ENCODE measurements around the gene ULK4.
"Not testable (repeated sequence)": the region's sequence is repeated elsewhere in the genome, so short reads cannot be mapped to it uniquely, and the experiment has no call there.

Gene ULK4

GRCh38 chr3:41863024-41863423 lies 98.9 kb downstream of the ULK4 start:
- DNase-seq = no peak

DNA sequence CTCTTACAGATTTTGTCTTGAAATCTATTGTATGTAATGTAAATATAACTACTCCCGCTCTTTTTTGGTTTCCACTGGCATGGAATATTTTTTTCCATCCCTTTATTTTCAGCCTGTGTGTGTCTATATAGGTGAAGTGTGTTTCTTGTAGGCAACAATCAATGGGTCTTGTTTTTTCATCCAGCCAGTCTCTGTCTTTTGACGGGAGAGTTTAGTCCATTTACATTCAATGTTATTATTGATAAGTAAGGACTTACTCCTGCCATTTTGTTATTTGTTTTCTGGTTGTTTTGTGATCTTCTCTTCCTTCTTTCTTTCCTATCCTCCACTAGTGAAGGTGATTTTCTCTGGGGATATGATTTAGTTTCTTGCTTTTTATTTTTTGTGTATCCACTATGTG lies 101.4 kb downstream of the ULK4 start:
- DNase-seq = not testable (repeated sequence)

- DNase-seq = no peak
Observed at GRCh38 chr3:41854956-41855355, 106.9 kb downstream of the ULK4 start.

GRCh38 chr3:41853540-41854196 lies 108.2 kb downstream of the ULK4 start:
- DNase-seq = no peak

DNA sequence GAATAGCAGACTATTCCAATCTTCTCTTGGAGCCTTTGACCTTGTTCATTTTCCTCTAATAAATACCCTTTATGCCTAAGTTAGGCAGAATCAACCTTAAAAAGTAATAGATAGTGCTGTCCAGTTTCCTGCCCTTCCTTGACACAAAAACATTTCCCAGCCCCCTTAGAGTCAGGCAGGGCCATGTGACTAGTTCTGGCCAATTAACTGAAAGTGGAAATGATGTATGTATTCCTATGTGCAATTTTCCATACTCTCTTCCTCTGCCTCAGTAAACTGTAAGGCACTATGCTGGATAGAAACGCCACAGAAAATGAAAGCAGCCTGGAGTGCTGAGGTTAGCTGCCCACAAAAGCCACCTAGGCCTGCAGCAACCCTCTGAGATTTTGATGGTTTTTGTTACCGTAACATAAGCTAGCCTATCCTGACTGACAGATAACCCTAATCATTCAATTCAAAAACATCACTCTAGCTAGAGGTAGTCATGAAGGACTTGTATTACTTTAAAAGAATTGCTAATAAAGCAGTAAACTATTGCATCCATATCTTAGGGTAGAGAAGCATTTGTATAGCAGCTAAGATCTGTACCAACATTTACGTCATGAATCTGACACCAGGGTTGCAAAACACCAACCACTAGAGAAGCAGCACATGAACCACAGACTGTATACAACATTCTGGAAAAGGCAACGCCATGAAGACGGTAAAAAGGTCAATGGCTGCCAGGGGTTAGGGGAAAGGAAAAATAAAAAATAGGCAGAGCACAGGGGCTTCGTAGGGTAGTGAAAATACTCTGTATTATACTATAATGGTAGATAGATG lies 112.9 kb downstream of the ULK4 start:
- DNase-seq = no peak

DNA sequence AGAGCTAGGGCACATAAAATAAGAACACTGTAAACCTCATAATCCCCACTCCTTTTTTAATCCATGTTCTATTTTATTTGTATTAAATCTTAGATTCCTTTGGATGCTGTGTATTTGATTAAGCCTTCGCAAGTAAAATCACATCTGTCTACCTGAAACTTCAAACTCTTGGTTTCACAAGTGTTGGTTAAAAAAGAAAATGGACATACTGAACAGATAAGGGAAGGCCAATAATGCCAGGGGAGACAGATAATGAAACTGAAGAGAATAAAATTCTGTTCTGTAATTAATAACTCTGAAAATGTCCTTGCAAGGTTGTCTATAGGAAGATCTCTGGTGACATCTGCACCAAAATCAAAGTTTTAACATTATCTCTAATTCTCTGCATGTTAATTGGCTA lies 114.2 kb downstream of the ULK4 start:
- no peak for DNase-seq

- DNase-seq = no peak
Observed at GRCh38 chr3:41846850-41847249, 115.1 kb downstream of the ULK4 start.

- no peak for DNase-seq
Observed at GRCh38 chr3:41845826-41846225, 116.1 kb downstream of the ULK4 start.

- not testable (repeated sequence) for DNase-seq
Observed at GRCh38 chr3:41844256-41844655, 117.6 kb downstream of the ULK4 start.

GRCh38 chr3:41840936-41841668 lies 120.8 kb downstream of the ULK4 start:
- DNase-seq = not testable (repeated sequence)

DNA sequence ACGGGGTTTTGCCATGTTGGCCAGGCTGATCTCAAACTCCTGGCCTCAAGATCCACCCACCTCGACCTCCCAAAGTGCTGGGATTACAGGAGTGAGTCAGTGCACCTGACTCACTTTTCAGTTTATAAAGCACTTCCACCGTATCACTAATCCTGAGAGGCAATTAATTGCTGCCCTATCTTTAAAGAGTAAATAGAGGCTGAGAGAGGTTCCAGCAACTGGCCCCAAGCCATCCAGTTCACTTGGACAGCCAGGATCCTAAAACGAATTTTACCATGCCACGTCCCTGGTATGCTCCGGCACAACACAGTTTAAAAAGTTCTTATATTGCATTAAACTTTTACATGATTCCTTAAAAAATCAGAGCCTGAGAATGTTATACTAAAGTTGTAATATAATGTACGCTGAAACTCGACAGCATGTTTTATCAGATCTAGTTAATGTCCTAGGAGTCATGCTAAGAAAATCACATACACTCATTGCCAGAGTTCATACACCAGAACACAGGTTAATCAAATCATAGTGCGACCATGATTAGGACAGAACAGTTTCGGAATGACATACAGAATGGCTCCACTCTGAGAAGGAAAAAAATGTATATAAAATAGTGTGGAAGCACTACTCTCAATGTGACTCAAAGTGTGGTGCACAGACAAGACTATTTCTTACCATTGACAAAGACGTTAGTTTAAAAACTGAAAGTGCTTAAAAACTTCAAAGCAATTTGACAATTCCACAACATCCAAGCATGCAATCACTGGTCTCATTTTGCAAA lies 125.4 kb downstream of the ULK4 start:
- DNase-seq = no peak

- no peak for DNase-seq
Observed at GRCh38 chr3:41833628-41834027, 128.3 kb downstream of the ULK4 start.

DNA sequence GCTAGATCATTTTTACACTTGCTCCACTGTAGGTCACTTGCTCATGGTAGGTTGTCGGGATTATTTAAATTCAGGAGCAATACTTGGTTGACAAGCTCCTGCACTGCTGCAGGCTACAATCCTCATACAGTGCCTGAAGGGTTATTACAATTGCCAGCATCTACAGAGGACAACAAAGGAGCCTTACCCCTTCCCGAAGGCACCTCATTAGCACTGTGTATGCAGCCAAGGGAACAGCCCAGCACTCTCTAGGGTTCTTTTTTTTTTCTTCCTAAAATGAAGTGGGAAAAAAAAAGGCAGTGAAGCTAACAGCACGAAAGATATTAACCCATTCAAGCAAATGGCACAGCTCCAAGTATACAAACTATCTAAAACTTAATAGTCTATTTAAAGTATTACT lies 142.7 kb downstream of the ULK4 start:
- DNase-seq = no peak

- DNase-seq = no peak
Observed at GRCh38 chr3:41808618-41809017, 153.3 kb downstream of the ULK4 start.

GRCh38 chr3:41808152-41808551 lies 153.8 kb downstream of the ULK4 start:
- DNase-seq = no peak

DNA sequence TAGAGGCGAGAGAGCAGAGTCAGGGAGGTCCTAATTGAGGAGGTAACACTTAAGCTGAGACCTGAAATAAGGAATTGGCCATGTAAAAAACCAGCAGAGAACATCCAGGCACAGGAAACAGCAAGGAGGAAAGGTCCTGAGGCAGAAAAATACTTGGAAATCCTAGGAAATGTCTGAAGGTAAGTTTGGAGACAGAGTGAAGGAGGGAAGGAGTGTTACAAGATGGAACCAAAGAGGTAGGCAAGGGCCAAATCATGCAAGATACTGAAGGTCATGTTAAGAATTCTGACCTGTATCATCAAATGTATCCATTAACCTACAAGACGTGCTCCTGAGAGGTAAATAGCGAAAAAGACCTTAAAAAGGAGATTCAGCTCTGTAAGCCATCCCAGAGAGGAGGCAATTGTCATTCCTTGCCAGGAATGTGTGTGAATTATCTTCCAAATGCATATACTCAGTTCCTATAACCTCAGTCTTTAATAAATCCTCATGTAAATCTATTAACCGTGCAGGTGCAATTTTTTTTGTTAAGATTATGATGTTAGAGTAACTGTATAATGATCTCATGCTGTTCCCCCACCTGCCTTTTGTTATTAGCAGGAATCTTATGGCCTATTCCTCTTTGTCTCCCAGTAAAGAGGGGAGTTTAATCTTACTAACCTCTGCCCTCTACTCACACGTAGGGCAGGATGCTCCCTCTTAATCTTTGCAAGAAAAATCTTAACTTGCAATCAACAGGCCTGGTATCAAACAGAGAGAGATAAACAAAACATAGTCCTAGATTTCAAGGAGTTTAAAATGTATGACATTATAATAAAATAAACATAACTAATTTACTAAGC lies 166.9 kb downstream of the ULK4 start:
- no peak for DNase-seq

- no peak for DNase-seq
Observed at GRCh38 chr3:41792806-41793205, 169.1 kb downstream of the ULK4 start.

GRCh38 chr3:41769106-41769505 lies 192.8 kb downstream of the ULK4 start:
- DNase-seq = no peak

DNA sequence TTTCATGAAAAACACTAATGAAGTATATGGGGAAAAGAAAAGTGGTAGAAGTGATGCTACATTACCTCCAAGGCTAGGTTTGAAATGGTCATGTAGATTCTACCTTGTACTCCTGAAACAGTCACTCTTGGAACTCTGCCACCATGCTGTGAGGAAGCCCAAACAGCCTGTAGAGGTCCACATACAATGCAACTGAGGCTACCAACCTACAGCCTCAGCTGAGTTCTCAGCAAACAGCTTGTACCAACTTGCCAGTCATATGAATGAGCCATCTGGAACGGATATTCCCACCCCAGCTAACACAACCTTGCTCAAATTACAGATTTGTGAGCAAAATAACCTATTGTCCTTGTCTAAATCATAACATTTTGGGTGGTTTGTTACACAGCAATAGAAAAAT lies 193.5 kb downstream of the ULK4 start:
- DNase-seq = peak in 1 of 2 experiments; percentile 55

GRCh38 chr3:41762867-41763266 lies 199.0 kb downstream of the ULK4 start:
- DNase-seq = not testable (repeated sequence)

GRCh38 chr3:41753651-41754050 lies 208.3 kb downstream of the ULK4 start:
- DNase-seq = no peak

DNA sequence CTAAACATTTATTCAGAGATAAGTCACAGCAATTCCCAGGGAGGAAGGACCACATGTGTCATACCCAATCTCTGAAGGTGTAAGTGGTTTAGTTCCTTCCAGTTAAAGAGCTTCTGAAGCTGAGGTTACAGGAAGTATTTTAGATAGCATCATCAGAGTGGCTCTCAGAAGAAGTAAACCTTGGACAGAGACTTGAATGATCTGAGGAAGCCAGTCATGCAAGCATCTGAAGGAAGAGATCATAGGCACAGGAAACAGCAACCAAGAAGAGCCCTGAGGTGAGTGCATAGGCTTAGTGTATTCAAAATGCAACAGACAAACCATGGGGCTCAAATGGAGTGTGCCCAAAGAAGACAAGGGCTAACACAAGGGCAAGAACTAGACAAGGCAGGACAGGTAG lies 210.3 kb downstream of the ULK4 start:
- DNase-seq = no peak
